K562 (cell line): Measurements from ENCODE around the gene CLSTN2.

Experiments used
- CREB1 ChIP-seq, 2 experiments: sonication (generic) in 1 of 2; formaldehyde crosslinking in 1 of 2; IDR thresholded peaks; 2 replicates each; pipeline versions ENCODE4 v1.6.1 to v1.8.0; 2012 to 2022; ENCODE audit warnings: inconsistent platforms in 1 of 2, mild to moderate bottlenecking in 1 of 2, missing genetic modification reagents in 1 of 2, moderate library complexity in 1 of 2
- EP300 ChIP-seq: IDR thresholded peaks from 2 replicates; pipeline ENCODE4 v1.6.1; 2012; ENCODE audit warnings: low read length, improper control_type of control experiment
- POLR2A ChIP-seq: fragments of 450-650 bp; conservative IDR thresholded peaks from 2 replicates; pipeline ENCODE4 v1.6.1; 2016
- POLR2AphosphoS5 ChIP-seq: IDR thresholded peaks from 2 replicates; pipeline ENCODE4 v1.6.1; 2011; ENCODE audit warnings: mild to moderate bottlenecking, low read depth, low read length, moderate library complexity; ENCODE audit not compliant: control insufficient read depth, insufficient read depth
- POLR3A ChIP-seq: IDR thresholded peaks from 2 replicates; pipeline ENCODE4 v1.6.1; 2011; ENCODE audit warnings: borderline replicate concordance, mild to moderate bottlenecking, moderate library complexity; ENCODE audit not compliant: insufficient read length, insufficient read depth; ENCODE audit errors: extremely low read depth
- RAD21 ChIP-seq, 2 experiments: fragments of 250-450 bp in 1 of 2; fragments of 450-650 bp in 1 of 2; sonication (Bioruptor Pico) in 1 of 2; formaldehyde crosslinking in 1 of 2; IDR thresholded peaks in 1 of 2; conservative IDR thresholded peaks in 1 of 2; 2 replicates each; pipeline versions ENCODE4 v1.4.0 to v1.8.0; 2020 to 2022; ENCODE audit warnings: mild to moderate bottlenecking in 2 of 2, moderate library complexity in 1 of 2
- RCOR1 ChIP-seq, 2 experiments: IDR thresholded peaks; 2 replicates each; pipeline ENCODE4 v1.6.1; 2012; ENCODE audit warnings: low read depth in 2 of 2, low read length in 2 of 2, borderline replicate concordance in 1 of 2, improper control_type of control experiment in 1 of 2
- TAF1 ChIP-seq: IDR thresholded peaks from 2 replicates; pipeline ENCODE4 v1.6.1; 2011; ENCODE audit warnings: mild to moderate bottlenecking, low read length, moderate library complexity; ENCODE audit not compliant: insufficient read depth, control insufficient read depth, severe bottlenecking; ENCODE audit errors: extremely low read depth
- TFE3 ChIP-seq: fragments of 450-650 bp; formaldehyde crosslinking; IDR thresholded peaks from 2 replicates; pipeline ENCODE4 v1.4.0; 2020; ENCODE audit warnings: mild to moderate bottlenecking, mixed read lengths
- ZBTB26 ChIP-seq: fragments of 450-650 bp; formaldehyde crosslinking; IDR thresholded peaks from 2 replicates; pipeline ENCODE4 v1.4.0; 2022; ENCODE audit warnings: missing genetic modification characterization

- TF ChIP-seq POLR2A (no peak), RAD21 (CRISPR knock-in tag; conservative IDR thresholded peaks at IDR 0.05 in 1 of 2, IDR thresholded peaks at IDR 0.05 in 1 of 2) (no peak), TAF1 (no peak), CREB1 (IDR thresholded peaks at IDR 0.05) (no peak), CREB1 (CRISPR knock-in tag; IDR thresholded peaks at IDR 0.05) (no peak), RCOR1 (IDR thresholded peaks at IDR 0.05; ENCODE audit: borderline replicate concordance in 1 of 2, low read depth in 2 of 2, low read length in 2 of 2) (no peak), POLR2AphosphoS5 (no peak), POLR3A (no peak), ZBTB26 (CRISPR knock-in tag) (no peak), EP300 (no peak), TFE3 (CRISPR knock-in tag) (no peak)
These were observed 644.3 kb downstream of the CLSTN2 start for GRCh38 chr3:140579260-140579659.
